GM21447 (cell line): ENCODE data around the gene KRT86.

Source experiments
- ATAC-seq: cut with Tn5 transposase; IDR thresholded peaks from one replicate; pipeline ENCODE4 v1.9.1; 2021; ENCODE audit not compliant: unreplicated experiment

KRT86 gene

GRCh38 chr12:52274521-52275120 lies at the start of gene KRT86:
Gene KRT86 (plus strand): TSS chr12:52274645. CDS start chr12:52301917, 27,272 bp downstream.
- ATAC-seq: no peak

GRCh38 chr12:52225752-52226151 lies 48.7 kb upstream of the KRT86 start:
- no peak for ATAC-seq

- ATAC-seq: no peak
Observed at GRCh38 chr12:52226446-52226845, 48.0 kb upstream of the KRT86 start.

- no peak for ATAC-seq
Observed at GRCh38 chr12:52227606-52228166, 46.8 kb upstream of the KRT86 start.

- no peak for ATAC-seq
Observed at GRCh38 chr12:52228366-52228765, 46.1 kb upstream of the KRT86 start.

GRCh38 chr12:52228931-52229330 lies 45.5 kb upstream of the KRT86 start:
- ATAC-seq: no peak

GRCh38 chr12:52229836-52230343 lies 44.6 kb upstream of the KRT86 start:
- no peak for ATAC-seq

GRCh38 chr12:52230364-52231281 lies 43.8 kb upstream of the KRT86 start:
- no peak for ATAC-seq

- ATAC-seq: no peak
Observed at GRCh38 chr12:52231305-52232202, 42.9 kb upstream of the KRT86 start.

- ATAC-seq: no peak
Observed at GRCh38 chr12:52232203-52232673, 42.2 kb upstream of the KRT86 start.

- no peak for ATAC-seq
Observed at GRCh38 chr12:52232674-52233461, 41.6 kb upstream of the KRT86 start, which contains the start of gene KRT7. Gene KRT7 (plus strand): TSS chr12:52233243. CDS start chr12:52233297, 54 bp downstream.

GRCh38 chr12:52233462-52234207 lies 40.8 kb upstream of the KRT86 start:
- no peak for ATAC-seq

GRCh38 chr12:52234223-52234810 lies 40.1 kb upstream of the KRT86 start:
- ATAC-seq: no peak

GRCh38 chr12:52235001-52235764 lies 39.3 kb upstream of the KRT86 start:
- ATAC-seq: no peak

- ATAC-seq: no peak
Observed at GRCh38 chr12:52235822-52236361, 38.6 kb upstream of the KRT86 start.

- ATAC-seq: no peak
Observed at GRCh38 chr12:52236386-52237050, 37.9 kb upstream of the KRT86 start.

- no peak for ATAC-seq
Observed at GRCh38 chr12:52238207-52238840, 36.1 kb upstream of the KRT86 start.
